Measurements from ENCODE around the gene SBNO2. TPM values are rescaled to one million over a fixed set of nuclear protein-coding genes. Genes with fewer than 3 reads are reported as not detected.
A peak's percentile ranks its signal among the peaks of the same experiment; 100 is the strongest.
"Not testable (repeated sequence)": the region's sequence is repeated elsewhere in the genome, so short reads cannot be mapped to it uniquely, and the experiment has no call there.

The SBNO2 gene
- total RNA-seq, 2 donors from 2014 or later, result 65.5 to 77.1 TPM

GRCh38 chr19:1210227-1210538 is 36.1 kb upstream of the SBNO2 start:
- H3K4me1 ChIP-seq, result peaks cover 25% of the 10 kb centered on the region
- no peak overlapping the region for H3K4me3 ChIP-seq
- no peaks in the 10 kb centered on the region for H3K27me3 ChIP-seq

GRCh38 chr19:1208830-1209229 is 34.8 kb upstream of the SBNO2 start:
- H3K27me3 ChIP-seq; H3K36me3 ChIP-seq; intact Hi-C loops (cut with DNase I); H3K9me3 ChIP-seq: not testable (repeated sequence)
- H3K4me3 ChIP-seq, result peak overlapping the region; percentile 1
- peak; percentile 90 for DNase-seq
- peaks cover 30% of the 10 kb centered on the region for H3K4me1 ChIP-seq
- H3K27ac ChIP-seq, result peak overlapping the region; percentile 83
- peak overlapping the region in 1 of 2 donors; percentile 26 for H3K9ac ChIP-seq (ENCODE audit: low read depth in 2 of 2, low read length in 2 of 2)

More at GRCh38 chr19:1210227-1210538, 36.1 kb upstream of the SBNO2 start:
- DNase-seq, result no peak
- H3K9me3 ChIP-seq, result no peaks in the 10 kb centered on the region
- intact Hi-C loops (cut with DNase I), result no loop called here
- no peaks in the 10 kb centered on the region for H3K36me3 ChIP-seq
- TF ChIP-seq CTCF (IDR thresholded peaks at IDR 0.05), result no peak
- H3K9ac ChIP-seq (ENCODE audit: low read depth in 2 of 2, low read length in 2 of 2), result peak overlapping the region in 1 of 2 donors; percentile 59
- no peak overlapping the region for H3K27ac ChIP-seq

GRCh38 chr19:1206864-1207450 is 32.9 kb upstream of the SBNO2 start:
- intact Hi-C loops (cut with DNase I), result no loop called here
- DNase-seq, result peak; percentile 63
- H3K4me1 ChIP-seq, result peaks cover 25% of the 10 kb centered on the region

GRCh38 chr19:1206150-1206863 is 32.2 kb upstream of the SBNO2 start:
- peak overlapping the region; percentile 87 for H3K4me3 ChIP-seq
- no peaks in the 10 kb centered on the region for H3K9me3 ChIP-seq
- DNase-seq, result no peak
- no peaks in the 10 kb centered on the region for H3K36me3 ChIP-seq
- TF ChIP-seq CTCF (IDR thresholded peaks at IDR 0.05), result no peak
- peaks cover 21% of the 10 kb centered on the region for H3K4me1 ChIP-seq
- peak overlapping the region; percentile 83 for H3K27ac ChIP-seq
- H3K27me3 ChIP-seq, result no peaks in the 10 kb centered on the region
- peak overlapping the region; percentile 88 to 91 for H3K9ac ChIP-seq (ENCODE audit: low read depth in 2 of 2, low read length in 2 of 2)
- intact Hi-C loops (cut with DNase I), result no loop called here

More at GRCh38 chr19:1206864-1207450, 32.9 kb upstream of the SBNO2 start:
- H3K9ac ChIP-seq (ENCODE audit: low read depth in 2 of 2, low read length in 2 of 2), result peak overlapping the region; percentile 88 to 91
- no peaks in the 10 kb centered on the region for H3K36me3 ChIP-seq
- peak overlapping the region; percentile 87 for H3K4me3 ChIP-seq
- no peaks in the 10 kb centered on the region for H3K27me3 ChIP-seq
- peak overlapping the region; percentile 83 for H3K27ac ChIP-seq
- H3K9me3 ChIP-seq, result no peaks in the 10 kb centered on the region
- no peak for TF ChIP-seq CTCF (IDR thresholded peaks at IDR 0.05)

GRCh38 chr19:1205114-1206099 is 31.3 kb upstream of the SBNO2 start, which contains the start of gene STK11:
Gene STK11, plus strand, starts transcription at chr19:1205778. Its CDS starts 1,136 bp downstream, at chr19:1206914.
- H3K27ac ChIP-seq, result peak within 1 kb of the TSS; percentile 83
- H3K4me1 ChIP-seq, result peaks cover 21% of the 10 kb centered on the region
- H3K9ac ChIP-seq (ENCODE audit: low read depth in 2 of 2, low read length in 2 of 2), result peak within 1 kb of the TSS; percentile 88 to 91
- peak; percentile 99 for DNase-seq
- intact Hi-C loops (cut with DNase I), result no loop called here
- H3K27me3 ChIP-seq, result no peaks in the 10 kb centered on the region
- no peaks in the 10 kb centered on the region for H3K36me3 ChIP-seq
- no peaks in the 10 kb centered on the region for H3K9me3 ChIP-seq
- peak within 1 kb of the TSS; percentile 87 for H3K4me3 ChIP-seq
- no peak for TF ChIP-seq CTCF (IDR thresholded peaks at IDR 0.05)

GRCh38 chr19:1200614-1201013 is 26.5 kb upstream of the SBNO2 start:
- H3K27ac ChIP-seq; H3K9me3 ChIP-seq; DNase-seq; H3K4me3 ChIP-seq; H3K9ac ChIP-seq (ENCODE audit: low read depth in 2 of 2, low read length in 2 of 2); intact Hi-C loops (cut with DNase I); H3K27me3 ChIP-seq; H3K36me3 ChIP-seq: not testable (repeated sequence)
- peaks cover 16% of the 10 kb centered on the region for H3K4me1 ChIP-seq

Measured in colonic mucosa (tissue), 4 donors.